HepG2 (cell line): ENCODE results near the gene HYAL2. TPM values are rescaled to one million over a fixed set of nuclear protein-coding genes. Genes with fewer than 3 reads are reported as not detected.

Source experiments
- AHDC1 ChIP-seq: sonication (generic); formaldehyde crosslinking; IDR thresholded peaks from 2 replicates; pipeline ENCODE4 v1.5.1; 2020; ENCODE audit warnings: mild to moderate bottlenecking, missing genetic modification reagents, borderline replicate concordance
- CEBPB ChIP-seq: IDR thresholded peaks from 2 replicates; pipeline ENCODE4 v1.6.1; 2011; ENCODE audit warnings: low read depth, low read length, improper control_type of control experiment, borderline replicate concordance
- DRAP1 ChIP-seq: IDR thresholded peaks from 2 replicates; pipeline ENCODE4 v1.6.1; 2016; ENCODE audit warnings: missing genetic modification reagents, missing compliant biosample characterization
- FOXM1 ChIP-seq: sonication (generic); formaldehyde crosslinking; IDR thresholded peaks from 2 replicates; pipeline ENCODE4 v1.5.0; 2020; ENCODE audit warnings: missing genetic modification reagents
- FOXP4 ChIP-seq: sonication (generic); formaldehyde crosslinking; IDR thresholded peaks from 2 replicates; pipeline ENCODE4 v1.4.0; 2020; ENCODE audit warnings: missing genetic modification reagents
- GPBP1L1 ChIP-seq: sonication (generic); formaldehyde crosslinking; IDR thresholded peaks from 2 replicates; pipeline ENCODE4 v1.5.0; 2020; ENCODE audit warnings: mild to moderate bottlenecking, missing genetic modification reagents
- HIVEP1 ChIP-seq: sonication (generic); formaldehyde crosslinking; IDR thresholded peaks from 2 replicates; pipeline ENCODE4 v1.4.0; 2020; ENCODE audit warnings: mild to moderate bottlenecking, missing genetic modification reagents
- MXD4 ChIP-seq: IDR thresholded peaks from 2 replicates; pipeline ENCODE4 v1.6.1; 2016; ENCODE audit warnings: mild to moderate bottlenecking, missing biosample characterization, missing genetic modification reagents
- RARG ChIP-seq: sonication (generic); formaldehyde crosslinking; IDR thresholded peaks from 2 replicates; pipeline ENCODE4 v1.4.0; 2020; ENCODE audit warnings: low read depth, mild to moderate bottlenecking, missing genetic modification reagents
- SALL1 ChIP-seq: sonication (generic); formaldehyde crosslinking; IDR thresholded peaks from 2 replicates; pipeline ENCODE4 v1.8.0; 2022; ENCODE audit warnings: mild to moderate bottlenecking, missing genetic modification reagents
- SP1 ChIP-seq, 2 experiments: fragments of 450-650 bp in 1 of 2; sonication (generic) in 1 of 2; formaldehyde crosslinking in 1 of 2; IDR thresholded peaks; 2 replicates each; pipeline versions ENCODE4 v1.4.0 to v1.6.1; 2016 to 2020; ENCODE audit warnings: missing genetic modification reagents in 1 of 2
- SSRP1 ChIP-seq: IDR thresholded peaks from 2 replicates; pipeline ENCODE4 v1.6.1; 2016; ENCODE audit warnings: control low read depth
- TBX3 ChIP-seq: fragments of 450-650 bp; IDR thresholded peaks from 2 replicates; pipeline ENCODE4 v1.6.1; 2017; ENCODE audit warnings: antibody characterized with exemption, mild to moderate bottlenecking, inconsistent platforms, borderline replicate concordance
- ZFP91 ChIP-seq: sonication (generic); formaldehyde crosslinking; IDR thresholded peaks from 2 replicates; pipeline ENCODE4 v1.9.0; 2022; ENCODE audit warnings: missing genetic modification reagents, mild to moderate bottlenecking, borderline replicate concordance
- ZFY ChIP-seq: sonication (generic); formaldehyde crosslinking; IDR thresholded peaks from 2 replicates; pipeline ENCODE4 v1.4.0; 2020; ENCODE audit warnings: missing genetic modification reagents
- ZKSCAN8 ChIP-seq: IDR thresholded peaks from 2 replicates; pipeline ENCODE4 v1.6.1; 2016; ENCODE audit warnings: borderline replicate concordance, missing genetic modification reagents, missing compliant biosample characterization
- ZNF224 ChIP-seq: sonication (generic); formaldehyde crosslinking; IDR thresholded peaks from 2 replicates; pipeline ENCODE4 v1.5.0; 2020; ENCODE audit warnings: mild to moderate bottlenecking, missing genetic modification reagents
- polyA plus RNA-seq, 8 experiments: library from polyadenylated mRNA; depleted of rRNA in 3 of 8; stranded (reverse) in 7 of 8; unstranded in 1 of 8; fragments of >200 nt; fragmentation: Illumina TruSeq in 4 of 8; extraction: Trizol in 4 of 8; gene quantifications; 2 replicates each; pipeline versions ENCODE4 v1.2.1 to v1.2.3, GENCODE V29; 2011 to 2016; ENCODE audit warnings: low read depth in 4 of 8, missing spikeins in 1 of 8, mixed read lengths in 1 of 8; ENCODE audit not compliant: insufficient read depth in 1 of 8
- total RNA-seq, 5 experiments: library from RNA; depleted of rRNA; stranded (reverse); fragments of >200 nt; fragmentation: Illumina TruSeq; extraction: Trizol; gene quantifications; 2 replicates each; pipeline ENCODE4 v1.2.3, GENCODE V29; 2016; ENCODE audit warnings: low read depth in 1 of 5

HYAL2 gene
- total and polyA plus RNA-seq, 2 of the 13 experiments (the other 11 are each of a cell fraction or from before 2014, with no cell fraction given): 76.2 to 102 TPM

- TF ChIP-seq AHDC1 (CRISPR knock-in tag) (no peak), MXD4 (0 out of 2 replicates have a peak, but pooled peaks have one; percentile 7), DRAP1 (CRISPR knock-in tag) (peak; percentile 97), SP1 (IDR thresholded peaks at IDR 0.05) (no peak), SP1 (CRISPR knock-in tag; IDR thresholded peaks at IDR 0.05) (peak; percentile 83; the same call in 1 of the 2 replicates), FOXM1 (CRISPR knock-in tag) (no peak), TBX3 (peak; percentile 31; the same call in 1 of the 2 replicates), SSRP1 (0 out of 2 replicates have a peak, but pooled peaks have one; percentile 32), ZFY (peak; percentile 86), CEBPB (no peak), ZNF224 (CRISPR knock-in tag) (no peak), ZKSCAN8 (no peak), GPBP1L1 (CRISPR knock-in tag) (no peak), ZFP91 (CRISPR knock-in tag) (peak; percentile 99), SALL1 (CRISPR knock-in tag) (peak; percentile 64), FOXP4 (peak; percentile 54), RARG (CRISPR knock-in tag) (no peak), HIVEP1 (CRISPR knock-in tag) (peak; percentile 24; the same call in 1 of the 2 replicates)
Measured at GRCh38 chr3:50321336-50322114, 1.0 kb downstream of the HYAL2 start (continued).
